AG10803 (cell line): ENCODE data around the gene TAF7L.

Source experiments
- DNase-seq: peaks from one replicate; pipeline ENCODE4 v3.0.0; 2010; ENCODE audit warnings: low read depth
- H3K4me3 ChIP-seq: 2 replicates; pipeline ENCODE4 v1.5.1; 2011; ENCODE audit warnings: mild to moderate bottlenecking, low read length, control low read depth
- CTCF ChIP-seq: conservative IDR thresholded peaks from 2 replicates; pipeline ENCODE4 v1.5.1; 2011; ENCODE audit warnings: mild to moderate bottlenecking, low read length, control low read depth, inconsistent platforms

Gene TAF7L

GRCh38 chrX:101220662-101221260 is 70.4 kb downstream of the TAF7L start:
- no peak for TF ChIP-seq CTCF
- DNase-seq, result no peak
- no peak overlapping the region for H3K4me3 ChIP-seq

GRCh38 chrX:101219864-101220346 is 71.2 kb downstream of the TAF7L start:
- no peak for TF ChIP-seq CTCF
- DNase-seq, result peak; percentile 51
- H3K4me3 ChIP-seq, result peak overlapping the region; percentile 22

GRCh38 chrX:101219116-101219863 is 71.8 kb downstream of the TAF7L start, which contains the start of gene DRP2:
TSS of gene DRP2 (plus strand) at chrX:101219786. CDS start at chrX:101231648, 11,862 bp downstream.
- no peak for TF ChIP-seq CTCF
- peak within 1 kb of the TSS; percentile 22 for H3K4me3 ChIP-seq
- no peak for DNase-seq
